Measurements from ENCODE around the gene ADCY10. TPM values are rescaled to one million over a fixed set of nuclear protein-coding genes. Genes with fewer than 3 reads are reported as not detected.

Gene ADCY10
- total RNA-seq, 1 donor from 2014 or later = 0.27 TPM

- Mint-ChIP-seq H3K36me3 (ENCODE audit: low read depth, unreplicated experiment) (peaks cover 1% of the 10 kb centered on the region), H3K27me3 (ENCODE audit: low read depth, unreplicated experiment) (no peaks in the 10 kb centered on the region), H3K4me3 (ENCODE audit: unreplicated experiment) (no peak overlapping the region), H3K27ac (ENCODE audit: unreplicated experiment) (no peak overlapping the region), H3K9me3 (ENCODE audit: unreplicated experiment) (no peaks in the 10 kb centered on the region), H3K4me1 (ENCODE audit: low read depth, unreplicated experiment) (peaks cover 20% of the 10 kb centered on the region)
- DNase-seq (ENCODE audit: low read depth) (no peak), FAIRE-seq (no peak)
- no peak overlapping the region for H2AFZ ChIP-seq (ENCODE audit: low read depth, low read length)
- TF ChIP-seq EZH2 (IDR thresholded peaks at IDR 0.05; ENCODE audit: insufficient read depth, low read length) (no peak), CTCF (IDR thresholded peaks at IDR 0.05; ENCODE audit: insufficient read depth, low read depth, low read length) (no peak)
- peaks cover 82% of the 10 kb centered on the region for H4K20me1 ChIP-seq (ENCODE audit: insufficient read depth, low read length)
- no peaks in the 10 kb centered on the region for H3K27me3 ChIP-seq (ENCODE audit: insufficient read depth, low read length)
- no peaks in the 10 kb centered on the region for H3K4me1 ChIP-seq (ENCODE audit: insufficient read depth, low read length)
- peaks cover 4% of the 10 kb centered on the region for H3K36me3 ChIP-seq (ENCODE audit: insufficient read depth, low read length)
- H3K9ac ChIP-seq (ENCODE audit: low read length) = no peak overlapping the region
- H3K79me2 ChIP-seq (ENCODE audit: insufficient read depth, low read length) = peaks cover 81% of the 10 kb centered on the region
- no peaks in the 10 kb centered on the region for H3K9me3 ChIP-seq (ENCODE audit: insufficient read depth, low read depth, low read length)
- H3K27ac ChIP-seq (ENCODE audit: low read depth, low read length) = no peak overlapping the region
- no peak overlapping the region for H3K4me2 ChIP-seq (ENCODE audit: low read length)
- H3K4me3 ChIP-seq (ENCODE audit: insufficient read depth, low read depth, low read length) = no peak overlapping the region
Observed at GRCh38 chr1:167947733-167948132, 33.8 kb upstream of the ADCY10 start.

DNA sequence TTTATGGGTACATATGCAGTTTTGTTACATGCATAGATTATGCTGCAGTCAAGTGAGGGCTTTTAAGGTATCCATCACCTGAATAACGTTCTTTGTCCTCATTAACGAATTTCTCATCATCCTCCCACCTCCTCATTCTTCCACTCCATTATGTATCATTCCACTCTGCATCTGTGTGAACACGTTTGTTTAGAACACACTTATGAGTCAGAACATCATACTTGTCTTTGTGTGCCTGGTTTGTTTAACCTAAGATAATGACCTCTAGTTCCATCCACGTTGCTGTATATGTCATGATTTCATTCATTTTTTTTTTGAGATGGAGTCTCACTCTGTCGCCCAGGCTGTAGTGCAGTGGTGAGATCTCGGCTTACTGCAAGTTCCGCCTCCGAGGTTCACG is 29.6 kb upstream of the ADCY10 start:
- H3K4me3 Mint-ChIP-seq (ENCODE audit: unreplicated experiment) = no peak overlapping the region

More for the DNA sequence above, 29.6 kb upstream of the ADCY10 start:
- Histone ChIP-seq H3K79me2 (ENCODE audit: insufficient read depth, low read length) (peaks cover 95% of the 10 kb centered on the region), H3K4me2 (ENCODE audit: low read length) (no peak overlapping the region), H3K36me3 (ENCODE audit: insufficient read depth, low read length) (no peaks in the 10 kb centered on the region), H3K9me3 (ENCODE audit: insufficient read depth, low read depth, low read length) (no peaks in the 10 kb centered on the region), H3K4me1 (ENCODE audit: insufficient read depth, low read length) (peaks cover 3% of the 10 kb centered on the region), H2AFZ (ENCODE audit: low read depth, low read length) (no peak overlapping the region), H3K4me3 (ENCODE audit: insufficient read depth, low read depth, low read length) (no peak overlapping the region), H3K9ac (ENCODE audit: low read length) (no peak overlapping the region), H4K20me1 (ENCODE audit: insufficient read depth, low read length) (peaks cover 74% of the 10 kb centered on the region), H3K27ac (ENCODE audit: low read depth, low read length) (no peak overlapping the region), H3K27me3 (ENCODE audit: insufficient read depth, low read length) (no peaks in the 10 kb centered on the region)
- FAIRE-seq (no peak), DNase-seq (ENCODE audit: low read depth) (no peak)
- Mint-ChIP-seq H3K27ac (ENCODE audit: unreplicated experiment) (no peak overlapping the region), H3K9me3 (ENCODE audit: unreplicated experiment) (no peaks in the 10 kb centered on the region), H3K4me1 (ENCODE audit: low read depth, unreplicated experiment) (peaks cover 16% of the 10 kb centered on the region), H3K36me3 (ENCODE audit: low read depth, unreplicated experiment) (no peaks in the 10 kb centered on the region), H3K27me3 (ENCODE audit: low read depth, unreplicated experiment) (no peaks in the 10 kb centered on the region)
- no peak for TF ChIP-seq CTCF (IDR thresholded peaks at IDR 0.05; ENCODE audit: insufficient read depth, low read depth, low read length)
